GM18861 (cell line): ENCODE results near the gene IMMT.

ENCODE experiments used
- ATAC-seq: cut with Tn5 transposase; IDR thresholded peaks from one replicate; pipeline ENCODE4 v1.9.1; 2021; ENCODE audit not compliant: unreplicated experiment

The IMMT gene

GRCh38 chr2:86143926-86144685 is 51.2 kb downstream of the IMMT start:
- no peak for ATAC-seq

- ATAC-seq = no peak
Measured at GRCh38 chr2:86143307-86143706, 52.0 kb downstream of the IMMT start.

- no peak for ATAC-seq
Measured at GRCh38 chr2:86142436-86143257, 52.6 kb downstream of the IMMT start.

- ATAC-seq = no peak
Measured at GRCh38 chr2:86140969-86141392, 54.3 kb downstream of the IMMT start.

- ATAC-seq = no peak
Measured at GRCh38 chr2:86139981-86140380, 55.3 kb downstream of the IMMT start.

GRCh38 chr2:86138736-86139625 is 56.3 kb downstream of the IMMT start:
- no peak for ATAC-seq

- ATAC-seq = no peak
Measured at GRCh38 chr2:86136141-86136540, 59.1 kb downstream of the IMMT start.

GRCh38 chr2:86135653-86136052 is 59.6 kb downstream of the IMMT start:
- ATAC-seq = no peak

GRCh38 chr2:86134709-86135108 is 60.6 kb downstream of the IMMT start:
- no peak for ATAC-seq

- no peak for ATAC-seq
Measured at GRCh38 chr2:86124683-86125082, 70.6 kb downstream of the IMMT start.

GRCh38 chr2:86123328-86123925 is 71.8 kb downstream of the IMMT start:
- no peak for ATAC-seq

- no peak for ATAC-seq
Measured at GRCh38 chr2:86118130-86118529, 77.1 kb downstream of the IMMT start.

GRCh38 chr2:86107031-86107430 is 88.2 kb downstream of the IMMT start:
- ATAC-seq = no peak

- ATAC-seq = peak; percentile 81
Measured at GRCh38 chr2:86105969-86106945, 89.0 kb downstream of the IMMT start, which contains the start of gene PTCD3. PTCD3 (plus strand) TSS chr2:86106235; CDS start chr2:86106248, 13 bp downstream.

GRCh38 chr2:86105252-86105968 is 89.9 kb downstream of the IMMT start, which contains the start of gene POLR1A:
POLR1A (minus strand) TSS chr2:86105886; CDS start chr2:86105776, 110 bp downstream.
- peak; percentile 44 for ATAC-seq

- no peak for ATAC-seq
Measured at GRCh38 chr2:86102157-86102556, 93.1 kb downstream of the IMMT start.

GRCh38 chr2:86097913-86098312 is 97.3 kb downstream of the IMMT start:
- ATAC-seq = no peak

GRCh38 chr2:86097114-86097896 is 98.0 kb downstream of the IMMT start:
- no peak for ATAC-seq
